Heart left ventricle (tissue), 13 donors: ENCODE measurements around the gene CHTF18.

Experiments used
- CTCF ChIP-seq, 12 donors: fragments of 200-600 bp; sonication (generic) in 4 of 12; IDR thresholded peaks; one replicate each; pipeline versions ENCODE4 v1.5.0 to v1.8.0; 2018 to 2022; ENCODE audit warnings: antibody characterized with exemption in 12 of 12, mild to moderate bottlenecking in 5 of 12
- POLR2A ChIP-seq, 2 donors: fragments of 450-650 bp; IDR thresholded peaks; one replicate each; pipeline ENCODE4 v1.6.1; 2017; ENCODE audit warnings: antibody characterized with exemption in 2 of 2, mild to moderate bottlenecking in 2 of 2, moderate library complexity in 2 of 2
- donor health status: ischemic (EF 13 %, LVEDD 7.1; RV severe dilation, severe dysfunction).
- donor health status: DM: no; HTN: yes; CAD: no.
- donor health status: DM: no; HTN: no; CAD: no.
- donor health status: ischemic (EF 25% LVEDD 6.9; RV normal size, moderate dysfunction).
- donor health status: ischemic (EF 25% LVEDD 5.7; RV mildly dilated, moderate dysfunction).
- donor health status: ischemic (EF 35%, LVEDD 5.7; RV mildly dilated, moderate dysfunction).
- donor health status: nonischemic (EF 11% LVEDD 7.7; RV severe dilation, severe dysfunction).
- donor health status: DM: yes; HTN: yes; CAD: no.
- donor health status: PGD.
- donor health status: ischemic (EF 29% LVEDD 5.4; RV normal size, mild dysfunction).
- donor health status: nonischemic (EF 23%, LVEDD 6.1; RV moderate dilation, normal function).

GRCh38 chr16:788399-789126, at the start of gene CHTF18:
- TF ChIP-seq POLR2A (IDR thresholded peaks at IDR 0.05) = no peak
- no peak for TF ChIP-seq CTCF (IDR thresholded peaks at IDR 0.05)
